BLaER1 (cell line): ENCODE measurements around the gene CXCR6.

ENCODE experiments used
- H3K27ac ChIP-seq: shearing (Covaris generic); formaldehyde crosslinking; 2 replicates; pipeline ENCODE4 v1.8.1; 2022
- H3K27me3 ChIP-seq: shearing (Covaris generic); formaldehyde crosslinking; 2 replicates; pipeline ENCODE4 v1.8.1; 2022
- H3K36me3 ChIP-seq: shearing (Covaris generic); formaldehyde crosslinking; 2 replicates; pipeline ENCODE4 v1.8.1; 2022
- H3K4me1 ChIP-seq: shearing (Covaris generic); formaldehyde crosslinking; 2 replicates; pipeline ENCODE4 v1.8.1; 2022
- H3K4me2 ChIP-seq: shearing (Covaris generic); formaldehyde crosslinking; 2 replicates; pipeline ENCODE4 v1.8.1; 2022
- H3K4me3 ChIP-seq: shearing (Covaris generic); formaldehyde crosslinking; 2 replicates; pipeline ENCODE4 v1.8.1; 2022
- H3K9ac ChIP-seq: shearing (Covaris generic); formaldehyde crosslinking; 2 replicates; pipeline ENCODE4 v1.8.1; 2022
- H3K9me3 ChIP-seq: shearing (Covaris generic); formaldehyde crosslinking; 2 replicates; pipeline ENCODE4 v1.8.1; 2022
- H4K20me1 ChIP-seq: shearing (Covaris generic); formaldehyde crosslinking; 2 replicates; pipeline ENCODE4 v1.8.1; 2022
- Cebpa-rat ChIP-seq: shearing (Covaris generic); IDR thresholded peaks from 2 replicates; pipeline ENCODE4 v1.8.1; 2022

The CXCR6 gene

GRCh38 chr3:45975686-45976085 lies 32.4 kb downstream of the CXCR6 start:
- H3K27ac ChIP-seq, result no peak overlapping the region
- no peaks in the 10 kb centered on the region for H3K27me3 ChIP-seq
- no peak for TF ChIP-seq Cebpa-rat
- peaks cover 85% of the 10 kb centered on the region for H3K36me3 ChIP-seq
- no peak overlapping the region for H3K9ac ChIP-seq
- H3K4me2 ChIP-seq, result no peak overlapping the region
- no peak overlapping the region for H3K4me3 ChIP-seq
- peaks cover 12% of the 10 kb centered on the region for H3K4me1 ChIP-seq
- no peaks in the 10 kb centered on the region for H3K9me3 ChIP-seq
- no peaks in the 10 kb centered on the region for H4K20me1 ChIP-seq

DNA sequence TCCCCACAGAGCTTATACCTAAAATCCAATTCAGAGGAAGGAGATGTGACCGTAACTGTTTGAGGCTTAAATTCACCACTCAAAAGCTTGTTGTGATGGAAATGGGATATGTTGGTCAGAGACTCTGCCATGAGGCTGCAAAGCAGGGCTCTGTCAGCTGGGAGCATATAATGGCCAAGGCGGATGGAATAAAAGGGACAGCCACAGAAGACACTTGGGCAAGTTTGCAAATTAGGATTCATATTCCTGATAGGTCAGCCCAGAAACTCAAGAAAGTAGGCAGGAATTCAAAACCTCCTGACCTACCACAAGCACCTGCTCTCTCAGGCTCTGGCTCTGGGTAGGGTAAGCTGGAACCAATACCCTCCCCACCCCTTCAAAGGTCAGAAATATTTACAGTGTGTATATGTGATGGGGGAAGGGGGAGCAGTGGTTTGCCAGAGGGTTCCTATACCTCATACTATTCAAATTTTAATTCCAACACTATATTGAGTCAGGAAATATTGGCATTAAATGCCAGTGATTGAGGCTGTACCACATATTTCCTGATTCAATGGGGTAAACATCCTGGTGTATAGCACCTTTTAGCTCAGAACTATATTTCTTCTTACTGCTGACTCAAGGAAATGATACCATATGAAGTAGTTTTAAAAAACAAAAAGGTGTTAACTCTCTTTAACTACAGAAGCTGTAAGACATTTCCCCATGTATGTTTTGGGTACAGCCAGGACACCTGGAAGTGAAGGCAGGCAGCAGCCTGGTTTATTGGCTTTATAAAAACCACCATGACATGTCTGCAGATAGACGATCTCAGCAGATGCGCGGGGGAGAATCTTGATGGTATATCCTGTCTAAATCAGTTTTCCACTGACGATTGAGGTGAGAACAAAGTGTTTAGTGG lies 33.2 kb downstream of the CXCR6 start:
- peaks cover 1% of the 10 kb centered on the region; the same call in 1 of the 2 replicates for H4K20me1 ChIP-seq
- no peaks in the 10 kb centered on the region for H3K9me3 ChIP-seq
- no peak for TF ChIP-seq Cebpa-rat
- H3K9ac ChIP-seq, result no peak overlapping the region
- no peak overlapping the region for H3K4me3 ChIP-seq
- H3K4me2 ChIP-seq, result no peak overlapping the region
- peaks cover 15% of the 10 kb centered on the region for H3K4me1 ChIP-seq
- H3K36me3 ChIP-seq, result peaks cover 90% of the 10 kb centered on the region
- H3K27me3 ChIP-seq, result no peaks in the 10 kb centered on the region
- no peak overlapping the region for H3K27ac ChIP-seq

GRCh38 chr3:45978006-45978761 lies 34.9 kb downstream of the CXCR6 start:
- no peak for TF ChIP-seq Cebpa-rat
- Histone ChIP-seq H3K4me2 (no peak overlapping the region), H3K36me3 (peaks cover 96% of the 10 kb centered on the region), H3K9me3 (no peaks in the 10 kb centered on the region), H3K4me3 (no peak overlapping the region), H3K27ac (no peak overlapping the region), H3K4me1 (peaks cover 9% of the 10 kb centered on the region; the same call in 1 of the 2 replicates), H3K9ac (no peak overlapping the region), H3K27me3 (no peaks in the 10 kb centered on the region), H4K20me1 (peaks cover 13% of the 10 kb centered on the region; the same call in 1 of the 2 replicates)

- no peak for TF ChIP-seq Cebpa-rat
- peaks cover 17% of the 10 kb centered on the region; the same call in 1 of the 2 replicates for H4K20me1 ChIP-seq
- H3K4me2 ChIP-seq, result no peak overlapping the region
- peaks cover 98% of the 10 kb centered on the region for H3K36me3 ChIP-seq
- no peaks in the 10 kb centered on the region for H3K9me3 ChIP-seq
- no peak overlapping the region for H3K27ac ChIP-seq
- no peak overlapping the region for H3K4me3 ChIP-seq
- peaks cover 9% of the 10 kb centered on the region; the same call in 1 of the 2 replicates for H3K4me1 ChIP-seq
- no peaks in the 10 kb centered on the region for H3K27me3 ChIP-seq
- H3K9ac ChIP-seq, result no peak overlapping the region
Observed at GRCh38 chr3:45979378-45979777, 36.1 kb downstream of the CXCR6 start.

DNA sequence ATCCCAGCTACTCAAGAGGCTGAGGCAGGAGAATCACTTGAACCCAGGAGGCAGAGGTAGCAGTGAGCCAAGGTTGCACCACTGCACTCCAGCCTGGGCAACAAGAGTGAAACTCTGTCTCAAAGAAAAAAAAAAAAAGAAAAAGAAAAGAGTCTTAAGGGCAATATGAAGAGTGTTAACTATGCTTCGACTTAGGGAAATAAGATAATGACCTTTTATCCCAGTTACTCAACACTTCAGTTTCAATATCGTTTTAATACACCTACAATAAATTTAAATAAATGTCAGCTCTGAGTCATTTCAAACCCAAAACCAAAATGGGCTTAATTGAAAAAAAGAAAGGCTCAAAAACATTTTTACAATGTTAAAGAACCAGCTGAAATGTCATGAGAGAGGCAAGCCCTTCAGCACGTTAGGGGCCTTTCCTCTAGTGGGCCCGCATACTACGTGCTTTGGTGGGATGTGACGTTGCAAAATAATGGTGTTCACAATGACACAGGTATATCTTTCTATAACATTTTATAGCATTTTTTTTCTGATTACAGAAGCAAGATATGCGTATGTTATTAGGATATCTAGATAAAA lies 37.1 kb downstream of the CXCR6 start:
- no peak overlapping the region for H3K4me2 ChIP-seq
- H3K27me3 ChIP-seq, result no peaks in the 10 kb centered on the region
- no peak overlapping the region for H3K4me3 ChIP-seq
- H3K36me3 ChIP-seq, result peaks cover 98% of the 10 kb centered on the region
- H3K4me1 ChIP-seq, result peaks cover 9% of the 10 kb centered on the region; the same call in 1 of the 2 replicates
- H3K9me3 ChIP-seq, result no peaks in the 10 kb centered on the region
- H4K20me1 ChIP-seq, result peaks cover 26% of the 10 kb centered on the region
- no peak overlapping the region for H3K9ac ChIP-seq
- H3K27ac ChIP-seq, result no peak overlapping the region
- TF ChIP-seq Cebpa-rat, result no peak

DNA sequence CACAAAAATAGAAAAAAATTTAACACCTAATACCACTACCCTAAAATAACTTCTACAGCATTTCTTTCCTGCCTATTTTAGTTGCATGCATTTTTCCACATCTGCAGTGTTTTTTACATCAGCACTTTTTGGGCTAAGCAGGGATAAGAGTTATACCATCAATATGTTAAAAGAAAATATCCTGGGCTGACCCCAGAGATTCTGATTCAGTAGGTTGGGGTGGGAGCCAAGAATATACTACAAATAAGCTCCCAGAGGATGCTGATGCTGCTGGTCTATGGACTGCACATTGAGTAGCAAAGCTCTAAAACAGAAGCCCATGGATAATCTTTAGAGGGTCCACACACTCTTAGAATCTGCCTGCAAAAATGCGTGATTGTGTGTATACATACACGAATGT lies 37.6 kb downstream of the CXCR6 start:
- H3K27ac ChIP-seq, result no peak overlapping the region
- H4K20me1 ChIP-seq, result peaks cover 31% of the 10 kb centered on the region
- H3K36me3 ChIP-seq, result peaks cover 98% of the 10 kb centered on the region
- H3K27me3 ChIP-seq, result no peaks in the 10 kb centered on the region
- no peak overlapping the region for H3K4me2 ChIP-seq
- no peak overlapping the region for H3K4me3 ChIP-seq
- peaks cover 9% of the 10 kb centered on the region; the same call in 1 of the 2 replicates for H3K4me1 ChIP-seq
- no peak for TF ChIP-seq Cebpa-rat
- H3K9ac ChIP-seq, result no peak overlapping the region
- no peaks in the 10 kb centered on the region for H3K9me3 ChIP-seq

DNA sequence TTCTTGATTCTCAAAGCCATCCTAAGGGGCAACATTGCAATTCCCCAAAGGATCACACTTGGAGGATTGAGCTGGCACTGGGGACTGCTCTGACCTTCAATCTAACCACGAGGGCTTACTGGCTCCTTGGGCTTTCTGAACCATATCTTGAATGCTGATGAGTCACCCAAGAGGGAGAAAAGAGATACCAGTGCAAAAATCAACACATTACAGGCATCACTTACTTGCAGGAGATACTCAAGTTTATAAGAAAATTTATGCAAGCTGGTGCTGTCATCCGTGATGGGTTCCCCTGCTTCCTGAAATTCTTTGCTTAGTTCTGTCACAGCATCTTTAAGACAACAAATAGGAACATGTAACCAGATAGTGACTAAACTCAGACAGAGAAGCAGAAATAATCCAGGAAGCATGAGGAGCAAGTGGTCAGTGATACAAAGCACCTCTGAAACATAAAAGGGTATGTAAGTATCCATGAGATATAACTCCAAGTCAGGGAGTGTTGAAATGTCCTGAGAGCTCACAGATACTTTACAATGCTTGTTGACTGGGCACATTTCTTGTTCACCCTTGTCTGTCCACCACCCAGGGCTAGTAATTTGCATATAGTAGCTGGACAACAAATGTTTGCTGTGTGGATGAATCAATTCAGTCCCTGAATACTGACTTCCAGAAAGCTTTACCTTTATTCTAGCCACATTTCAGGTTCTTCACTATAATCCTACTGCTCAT lies 38.2 kb downstream of the CXCR6 start:
- Histone ChIP-seq H4K20me1 (peaks cover 38% of the 10 kb centered on the region), H3K4me2 (no peak overlapping the region), H3K27me3 (no peaks in the 10 kb centered on the region), H3K27ac (no peak overlapping the region), H3K36me3 (peaks cover 98% of the 10 kb centered on the region), H3K4me1 (peaks cover 9% of the 10 kb centered on the region; the same call in 1 of the 2 replicates), H3K9ac (no peak overlapping the region), H3K4me3 (no peak overlapping the region), H3K9me3 (no peaks in the 10 kb centered on the region)
- TF ChIP-seq Cebpa-rat, result no peak

- Histone ChIP-seq H3K9ac (no peak overlapping the region), H3K27ac (no peak overlapping the region), H3K36me3 (peaks cover 95% of the 10 kb centered on the region), H3K4me2 (no peak overlapping the region), H3K4me3 (no peak overlapping the region), H3K27me3 (no peaks in the 10 kb centered on the region), H3K4me1 (peaks cover 9% of the 10 kb centered on the region; the same call in 1 of the 2 replicates), H3K9me3 (no peaks in the 10 kb centered on the region), H4K20me1 (peaks cover 61% of the 10 kb centered on the region)
- no peak for TF ChIP-seq Cebpa-rat
Observed at GRCh38 chr3:45983770-45984169, 40.5 kb downstream of the CXCR6 start.
